NOMO-1 treated with DMSO at 0.1 percent for 48 hours (cell line): ENCODE data around the gene EEFSEC.

Experiments
- DNase-seq: peaks from one replicate; lab custom pipeline; 2025; ENCODE audit not compliant: unreplicated experiment; lab: John Stamatoyannopoulos, UW

The EEFSEC gene

DNA sequence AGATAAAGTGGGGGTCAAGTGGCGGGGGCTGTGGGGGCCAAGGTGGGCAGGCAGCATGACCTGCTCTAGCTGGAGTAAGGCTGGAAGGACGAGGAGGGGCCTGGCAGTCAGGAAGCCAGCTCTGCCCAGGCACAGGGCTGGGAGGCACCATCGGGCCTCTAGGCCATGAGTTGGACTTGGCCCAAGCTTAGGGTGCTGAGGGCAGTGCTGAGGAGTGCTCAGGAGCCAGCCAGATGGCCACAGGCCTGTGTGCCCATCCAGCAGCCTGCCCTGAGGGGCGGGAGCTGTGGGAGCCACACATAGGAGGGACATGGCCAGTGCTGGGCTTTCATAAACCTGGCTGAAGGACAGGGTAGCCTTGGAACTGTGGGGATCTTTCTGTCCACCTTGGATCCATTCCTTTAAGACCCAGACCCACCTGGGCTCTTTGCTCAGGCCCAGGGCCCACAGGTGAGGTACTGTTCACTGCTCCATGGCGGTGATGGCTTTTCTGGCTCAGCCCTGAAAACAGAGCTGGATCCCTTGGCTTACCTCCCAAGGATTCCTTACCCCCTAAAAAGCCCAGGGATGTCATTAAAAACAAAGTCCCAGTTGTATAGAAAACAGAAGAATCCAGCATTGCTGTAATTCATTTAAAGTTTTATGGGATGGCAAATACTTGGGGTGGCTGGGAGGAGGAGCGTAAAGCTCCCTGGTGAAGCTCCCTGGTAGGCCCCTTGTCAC lies 176.4 kb downstream of the EEFSEC start:
- DNase-seq, result no peak

- DNase-seq, result no peak
Measured at GRCh38 chr3:128330214-128330842, 177.0 kb downstream of the EEFSEC start.

- no peak for DNase-seq
Measured at GRCh38 chr3:128334086-128334645, 180.9 kb downstream of the EEFSEC start.

GRCh38 chr3:128334766-128335165 lies 181.5 kb downstream of the EEFSEC start:
- DNase-seq, result no peak

GRCh38 chr3:128335621-128336296 lies 182.5 kb downstream of the EEFSEC start:
- no peak for DNase-seq

DNA sequence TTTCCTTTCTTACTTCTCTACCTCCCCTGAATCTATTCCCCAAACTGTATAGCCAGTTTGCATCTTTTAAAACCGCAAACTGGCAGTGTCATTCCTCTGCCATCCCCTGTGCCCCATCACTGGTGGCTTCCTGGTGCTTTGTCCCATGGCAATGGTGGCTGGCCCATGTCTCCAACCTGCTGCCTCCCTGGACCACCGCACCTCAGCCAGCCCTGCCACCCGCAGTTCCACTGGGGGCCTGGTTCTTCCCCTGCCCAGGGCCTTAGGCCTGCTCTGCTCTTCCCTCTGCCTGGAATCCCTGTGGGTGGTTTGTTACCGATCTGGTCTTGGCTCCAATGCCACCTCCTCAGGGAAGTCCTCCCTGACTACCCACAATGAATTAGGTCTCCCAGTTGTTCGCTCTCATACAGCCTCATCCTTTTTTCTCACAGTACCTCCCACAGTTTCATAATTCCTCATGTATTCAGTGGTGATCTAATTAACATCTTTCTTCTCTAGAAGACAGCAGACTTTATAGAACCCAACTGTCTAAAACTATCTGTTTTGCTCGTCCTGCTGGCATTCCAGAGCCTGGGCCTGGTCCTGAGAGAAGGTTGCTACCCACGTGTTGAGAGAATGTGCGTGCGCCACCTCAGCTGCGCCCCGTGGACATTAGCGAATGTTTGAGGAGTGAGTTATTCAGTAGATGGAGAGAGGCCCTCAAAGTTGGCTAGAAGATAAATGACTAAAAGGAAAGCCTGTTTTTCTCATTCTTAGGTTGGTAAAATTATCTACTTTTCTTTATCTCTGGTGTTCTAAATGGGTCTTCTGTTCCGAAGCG lies 183.3 kb downstream of the EEFSEC start:
- no peak for DNase-seq

GRCh38 chr3:128337305-128337704 lies 184.0 kb downstream of the EEFSEC start:
- no peak for DNase-seq

GRCh38 chr3:128338536-128339330 lies 185.5 kb downstream of the EEFSEC start:
- no peak for DNase-seq

- no peak for DNase-seq
Measured at GRCh38 chr3:128339491-128340012, 186.3 kb downstream of the EEFSEC start.

- no peak for DNase-seq
Measured at GRCh38 chr3:128340198-128340903, 187.1 kb downstream of the EEFSEC start.

DNA sequence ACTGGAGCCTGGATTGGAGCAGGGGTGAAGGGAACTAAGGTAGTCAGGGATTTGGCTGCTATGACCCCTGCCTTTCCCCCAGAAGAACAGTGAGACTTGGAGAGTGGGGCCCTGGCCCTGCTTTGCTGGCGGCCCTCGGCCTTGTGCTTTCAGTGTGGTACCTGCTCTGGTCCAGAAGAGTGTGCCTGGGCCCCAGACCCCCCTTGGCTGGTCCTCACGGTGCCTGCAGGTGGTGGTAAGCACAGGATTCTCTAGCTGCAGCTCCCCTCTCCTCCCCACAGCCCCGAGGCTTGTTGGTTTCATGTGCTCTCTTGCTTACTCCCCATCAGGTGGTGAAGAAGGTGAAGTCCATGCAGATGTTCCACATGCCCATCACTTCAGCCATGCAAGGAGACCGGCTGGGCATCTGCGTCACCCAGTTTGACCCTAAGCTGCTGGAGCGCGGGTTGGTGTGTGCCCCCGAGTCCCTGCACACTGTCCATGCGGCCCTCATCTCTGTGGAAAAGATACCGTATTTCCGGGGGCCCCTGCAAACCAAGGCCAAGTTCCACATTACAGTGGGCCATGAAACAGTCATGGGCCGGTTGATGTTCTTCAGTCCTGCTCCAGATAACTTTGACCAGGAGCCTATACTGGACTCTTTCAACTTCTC lies 187.7 kb downstream of the EEFSEC start:
- DNase-seq, result no peak

DNA sequence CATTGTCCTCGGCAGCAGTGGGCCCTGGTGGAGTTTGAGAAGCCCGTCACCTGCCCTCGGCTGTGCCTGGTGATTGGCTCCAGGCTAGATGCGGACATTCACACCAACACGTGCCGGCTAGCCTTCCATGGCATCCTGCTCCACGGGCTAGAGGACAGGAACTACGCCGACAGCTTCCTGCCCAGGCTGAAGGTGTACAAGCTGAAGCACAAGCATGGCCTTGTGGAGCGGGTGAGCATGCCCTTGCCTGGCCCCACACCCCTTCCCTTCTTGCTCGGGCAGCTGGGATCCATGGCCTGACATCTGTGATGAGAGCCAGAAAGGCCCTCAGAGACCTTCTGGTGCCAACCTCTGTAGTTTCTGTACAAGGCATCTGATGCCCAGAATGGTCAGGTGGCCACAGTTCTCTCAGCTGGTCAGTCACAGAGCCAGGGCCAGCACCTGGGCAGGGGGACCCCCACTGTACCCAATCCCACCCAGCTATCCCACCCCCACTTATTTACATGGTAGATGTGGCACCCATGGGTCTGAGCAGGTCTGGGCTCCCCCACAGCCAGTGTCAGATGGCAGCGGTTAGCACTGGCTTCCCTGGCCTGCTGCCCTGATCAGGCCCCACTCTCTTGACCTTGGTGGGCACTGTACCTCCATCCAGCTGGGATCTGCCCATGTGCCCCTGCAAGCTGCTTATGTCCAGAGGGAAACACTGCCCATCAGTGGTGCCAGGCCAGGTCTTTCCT lies 188.5 kb downstream of the EEFSEC start:
- DNase-seq, result no peak

DNA sequence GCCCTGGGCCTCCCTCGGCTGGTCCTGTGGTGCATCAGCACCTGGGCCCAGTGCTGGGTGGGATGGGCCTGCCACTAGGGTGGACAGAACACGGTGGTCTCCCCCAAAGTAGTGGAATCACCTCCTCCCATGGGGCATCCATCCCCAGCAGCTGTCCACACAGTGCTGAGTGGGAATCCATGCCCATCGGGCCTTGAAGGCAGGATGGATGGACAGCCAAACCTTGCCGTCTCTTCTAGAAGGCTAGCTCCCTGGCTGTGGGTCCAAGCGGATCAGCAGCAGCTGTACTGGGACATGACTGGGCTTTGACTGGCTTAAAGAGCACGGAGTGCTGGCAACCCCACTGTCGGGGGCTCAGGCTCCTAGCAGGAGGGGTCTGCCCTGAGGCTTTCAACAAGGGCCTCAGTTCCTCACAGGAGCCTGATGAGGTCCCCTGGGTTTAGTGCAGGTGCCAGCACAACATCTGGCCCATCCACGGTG lies 189.5 kb downstream of the EEFSEC start:
- DNase-seq, result no peak

DNA sequence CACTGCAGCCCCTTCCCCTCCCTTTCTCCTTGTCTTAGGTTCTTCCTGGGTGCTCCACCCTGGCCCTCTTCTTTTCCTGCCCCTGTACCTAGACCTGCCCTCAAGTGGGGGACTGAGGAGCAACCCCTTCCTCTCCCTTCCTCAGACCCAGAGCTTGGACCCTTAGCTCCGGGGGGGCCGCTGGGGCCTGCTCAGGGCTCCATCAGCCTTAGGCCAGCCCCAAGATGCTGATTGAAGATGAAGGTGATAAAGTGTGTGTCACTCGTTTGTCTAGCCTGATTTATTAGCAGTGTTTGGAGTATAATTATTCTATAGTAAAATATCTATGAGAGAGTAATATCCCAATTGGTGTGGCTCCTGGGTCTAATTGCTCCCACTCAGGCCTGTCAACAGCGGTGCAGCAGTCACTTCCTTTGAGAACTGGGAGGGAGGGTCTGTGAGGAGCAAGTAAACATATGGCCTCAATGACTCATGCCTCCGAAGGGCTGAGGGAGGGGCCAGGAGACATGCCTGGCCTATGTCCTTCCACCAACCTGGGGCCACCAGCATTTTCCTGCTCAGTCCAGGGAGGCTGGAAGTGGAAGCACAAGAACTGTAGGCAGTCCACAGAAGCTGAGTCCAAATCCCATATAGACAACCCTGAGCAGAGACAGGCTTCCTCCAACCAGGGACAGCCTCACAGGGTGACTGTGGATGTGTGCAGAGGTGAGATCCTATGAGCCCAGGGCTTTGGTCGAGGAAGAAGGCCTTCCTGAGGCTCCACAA lies 190.2 kb downstream of the EEFSEC start:
- DNase-seq, result no peak

DNA sequence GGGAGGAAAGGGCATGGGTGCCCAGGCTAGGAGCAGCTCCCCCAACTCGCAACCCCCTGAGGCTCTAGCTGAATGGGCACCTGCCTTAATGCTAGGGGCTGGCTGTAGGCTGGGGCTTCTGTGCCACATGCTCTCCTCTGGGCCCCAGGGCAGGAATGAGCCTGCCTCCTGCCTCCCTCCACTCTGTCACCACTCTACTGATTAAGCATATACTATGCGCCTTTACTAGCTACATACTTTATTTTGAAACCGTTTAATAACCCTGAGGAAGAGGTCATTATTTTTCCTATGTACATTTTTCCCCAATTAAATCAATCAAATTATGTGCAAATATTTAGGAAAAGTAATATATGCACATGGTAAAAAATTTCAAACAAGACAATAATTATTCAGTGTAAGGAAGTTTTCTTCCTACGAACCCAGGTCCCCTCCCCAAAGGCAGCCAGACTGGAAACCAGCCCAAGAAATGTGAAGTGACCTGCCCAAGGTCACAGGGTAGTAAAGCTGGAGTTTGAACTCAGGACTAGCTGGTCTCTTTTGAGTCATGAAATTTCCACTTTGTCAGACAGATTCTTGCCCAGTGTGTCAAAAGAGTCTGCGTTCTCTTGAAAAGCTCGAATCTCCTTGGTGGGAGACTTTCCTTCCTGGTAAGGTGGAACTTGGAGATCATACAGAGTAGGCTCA lies 190.9 kb downstream of the EEFSEC start:
- DNase-seq, result no peak

DNA sequence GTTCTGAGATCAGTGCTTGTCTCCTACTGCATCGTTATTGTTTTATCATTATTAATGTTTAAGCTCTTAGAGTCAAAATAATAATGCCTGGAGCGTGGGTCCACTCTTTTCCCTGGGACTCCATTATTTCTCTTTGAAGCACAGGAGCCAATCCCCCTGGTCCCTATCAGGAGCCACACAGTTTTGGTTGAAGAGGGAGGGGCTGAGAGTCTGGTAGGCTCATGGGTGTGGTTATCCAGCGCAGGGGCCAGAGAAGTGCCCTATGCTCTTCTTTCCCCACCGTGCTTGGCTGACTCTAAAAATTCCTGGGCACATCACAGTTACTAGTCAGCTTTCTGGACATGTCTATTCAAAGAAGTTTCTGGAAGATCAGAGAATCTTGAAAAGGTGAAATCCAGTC lies 191.9 kb downstream of the EEFSEC start:
- DNase-seq, result no peak

DNA sequence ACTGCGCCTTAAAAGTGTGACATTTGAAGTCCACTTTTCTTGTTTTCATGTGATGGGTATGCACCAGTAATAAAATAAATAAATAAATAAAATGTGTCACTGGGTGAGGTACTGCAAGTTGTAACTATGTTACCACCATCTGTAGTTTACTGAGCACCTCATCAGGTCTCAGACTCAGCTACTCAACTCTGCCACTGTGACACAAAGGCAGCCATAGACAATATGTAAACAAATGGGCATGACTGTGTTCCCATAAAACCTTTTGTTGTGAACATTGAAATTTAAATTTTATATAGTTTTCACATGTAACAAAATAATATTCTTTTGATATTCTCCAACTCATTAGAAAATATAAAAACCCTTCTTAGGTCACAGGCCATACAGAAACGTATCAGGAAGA lies 193.3 kb downstream of the EEFSEC start:
- DNase-seq, result no peak
